GM23338 (cell line): ENCODE data around the gene FXYD7.

Experiments used
- CTCF ChIP-seq, 2 experiments: fragments of 200-600 bp in 1 of 2; sonication (generic) in 1 of 2; conservative IDR thresholded peaks; 2 replicates each; pipeline versions ENCODE4 v1.5.1 to v1.6.1; 2016 to 2017; ENCODE audit warnings: antibody characterized with exemption in 2 of 2, low read depth in 2 of 2, mild to moderate bottlenecking in 2 of 2, moderate library complexity in 1 of 2
- EZH2phosphoT487 ChIP-seq: fragments of 200-600 bp; sonication (generic); IDR thresholded peaks from one replicate; pipeline ENCODE4 v1.8.1; 2018; ENCODE audit warnings: antibody characterized with exemption; ENCODE audit not compliant: unreplicated experiment

- TF ChIP-seq CTCF (conservative IDR thresholded peaks at IDR 0.05; ENCODE audit: low read depth in 2 of 2) (peak; percentile 39 to 69), EZH2phosphoT487 (no peak)
Measured at GRCh38 chr19:35140962-35141836, 1.9 kb upstream of the FXYD7 start.
